Activated naive CD4-positive, alpha-beta T cell treated with anti-CD3 and anti-CD28 coated beads, Interleukin-2, amount 10 ng/mL, durations not matched to agents 7 days and 5 days (primary cell): ENCODE results near the gene MREG.
"Not testable (repeated sequence)": the region's sequence is repeated elsewhere in the genome, so short reads cannot be mapped to it uniquely, and the experiment has no call there.

Source experiments
- CTCF ChIA-PET: fragments of 350-600 bp; sonication (Branson Sonifier 250); formaldehyde crosslinking; loops from one replicate; lab custom pipeline; 2021; ENCODE audit warnings: antibody characterized with exemption; lab: Charles Lee
- DNase-seq: peaks from one replicate; pipeline ENCODE4 v3.0.0-alpha.2; 2020
- H3K27ac Mint-ChIP-seq: one replicate; pipeline ENCODE4 v1.8.0; 2021; ENCODE audit warnings: mild to moderate bottlenecking, moderate library complexity, mixed read lengths
- H3K27me3 Mint-ChIP-seq: one replicate; pipeline ENCODE4 v1.8.0; 2021; ENCODE audit warnings: mild to moderate bottlenecking, mixed read lengths
- H3K36me3 Mint-ChIP-seq: one replicate; pipeline ENCODE4 v1.8.0; 2021; ENCODE audit warnings: mixed read lengths
- H3K4me1 Mint-ChIP-seq: one replicate; pipeline ENCODE4 v1.8.0; 2021; ENCODE audit warnings: mixed read lengths
- H3K4me3 Mint-ChIP-seq: one replicate; pipeline ENCODE4 v1.8.0; 2021; ENCODE audit warnings: mild to moderate bottlenecking, moderate library complexity, mixed read lengths
- H3K9me3 Mint-ChIP-seq: one replicate; pipeline ENCODE4 v1.8.0; 2021; ENCODE audit warnings: mixed read lengths

The MREG gene

DNA sequence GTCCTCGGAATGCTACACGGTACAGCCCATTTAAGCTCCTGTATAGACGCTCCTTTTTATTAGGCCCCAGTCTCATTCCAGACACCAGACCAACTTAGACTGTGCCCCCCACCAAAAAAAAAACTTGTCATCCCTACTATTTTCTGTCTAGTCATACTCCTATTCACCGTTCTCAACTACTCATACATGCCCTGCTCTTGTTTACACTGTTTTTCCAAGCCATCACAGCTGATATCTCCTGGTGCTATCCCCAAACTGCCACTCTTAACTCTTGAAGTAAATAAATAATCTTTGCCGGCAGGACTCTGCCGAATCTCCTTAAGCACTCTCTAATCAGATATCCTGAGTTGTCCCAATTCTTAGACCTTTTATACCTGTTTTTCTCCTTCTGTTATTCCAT is 86.4 kb downstream of the MREG start:
- peaks cover 13% of the 10 kb centered on the region for H3K27me3 Mint-ChIP-seq
- CTCF ChIA-PET, H3K4me3 Mint-ChIP-seq, H3K9me3 Mint-ChIP-seq, H3K4me1 Mint-ChIP-seq, H3K27ac Mint-ChIP-seq, DNase-seq, H3K36me3 Mint-ChIP-seq: not testable (repeated sequence)

- H3K4me1 Mint-ChIP-seq = peaks cover 3% of the 10 kb centered on the region
- H3K4me3 Mint-ChIP-seq = no peak overlapping the region
- no peaks in the 10 kb centered on the region for H3K9me3 Mint-ChIP-seq
- CTCF ChIA-PET = no interaction called here
- H3K36me3 Mint-ChIP-seq = no peaks in the 10 kb centered on the region
- no peak overlapping the region for H3K27ac Mint-ChIP-seq
- no peak for DNase-seq
- peaks cover 10% of the 10 kb centered on the region for H3K27me3 Mint-ChIP-seq
Measured at GRCh38 chr2:215921895-215922294, 91.5 kb downstream of the MREG start.

GRCh38 chr2:215920244-215921100 is 92.9 kb downstream of the MREG start:
- H3K4me3 Mint-ChIP-seq = no peak overlapping the region
- H3K27ac Mint-ChIP-seq = no peak overlapping the region
- peak; percentile 75 for DNase-seq
- H3K27me3 Mint-ChIP-seq = peaks cover 10% of the 10 kb centered on the region
- CTCF ChIA-PET = interaction anchor here (0.6 to 4.0 kb wide), 4 partner anchors 10 to 651 kb away, joined by 3 to 30 read pairs (median 5); no protein-coding TSS in a partner anchor
- no peaks in the 10 kb centered on the region for H3K36me3 Mint-ChIP-seq
- no peaks in the 10 kb centered on the region for H3K9me3 Mint-ChIP-seq
- H3K4me1 Mint-ChIP-seq = peaks cover 4% of the 10 kb centered on the region

GRCh38 chr2:215919624-215920243 is 93.6 kb downstream of the MREG start:
- DNase-seq = no peak
- Mint-ChIP-seq H3K36me3 (no peaks in the 10 kb centered on the region), H3K4me1 (peaks cover 7% of the 10 kb centered on the region), H3K27me3 (peaks cover 14% of the 10 kb centered on the region), H3K4me3 (no peak overlapping the region), H3K27ac (no peak overlapping the region), H3K9me3 (no peaks in the 10 kb centered on the region)
- CTCF ChIA-PET = interaction anchor here (1.2 to 4.0 kb wide), 3 partner anchors 11 to 465 kb away, joined by 3 to 30 read pairs (median 4); no protein-coding TSS in a partner anchor

GRCh38 chr2:215918901-215919599 is 94.3 kb downstream of the MREG start:
- Mint-ChIP-seq H3K27me3 (peaks cover 14% of the 10 kb centered on the region), H3K4me1 (peaks cover 8% of the 10 kb centered on the region), H3K36me3 (no peaks in the 10 kb centered on the region), H3K9me3 (no peaks in the 10 kb centered on the region), H3K27ac (no peak overlapping the region), H3K4me3 (no peak overlapping the region)
- DNase-seq = no peak
- CTCF ChIA-PET = interaction anchor here (1.0 to 4.0 kb wide), 3 partner anchors 12 to 649 kb away, joined by 3 to 30 read pairs (median 4); no protein-coding TSS in a partner anchor

GRCh38 chr2:215917953-215918620 is 95.3 kb downstream of the MREG start:
- CTCF ChIA-PET = interaction anchor here (1.0 to 4.0 kb wide), 3 partner anchors 13 to 648 kb away, joined by 3 to 30 read pairs (median 4); no protein-coding TSS in a partner anchor
- no peak for DNase-seq
- Mint-ChIP-seq H3K27ac (no peak overlapping the region), H3K4me3 (no peak overlapping the region), H3K4me1 (peaks cover 8% of the 10 kb centered on the region), H3K9me3 (no peaks in the 10 kb centered on the region), H3K36me3 (no peaks in the 10 kb centered on the region), H3K27me3 (peaks cover 14% of the 10 kb centered on the region)

DNA sequence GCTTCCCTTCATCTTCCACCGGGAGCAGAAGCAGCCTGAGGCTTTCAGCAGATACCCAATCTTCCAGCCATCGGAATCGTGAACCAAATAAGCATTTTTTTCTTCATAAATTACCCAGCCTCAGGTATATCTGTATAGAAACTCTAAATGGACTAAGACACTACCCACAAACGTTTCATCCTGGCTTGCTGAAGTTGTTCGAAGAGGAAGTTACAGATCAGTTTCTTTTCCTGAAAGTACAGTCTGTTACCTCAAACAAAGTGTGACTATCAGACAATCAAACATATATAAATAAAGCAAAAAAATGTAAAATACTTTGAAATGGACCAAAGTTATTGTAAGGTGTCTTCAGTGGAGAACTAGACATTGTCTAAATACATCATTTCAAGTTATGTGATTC is 97.9 kb downstream of the MREG start:
- no peak overlapping the region for H3K27ac Mint-ChIP-seq

DNA sequence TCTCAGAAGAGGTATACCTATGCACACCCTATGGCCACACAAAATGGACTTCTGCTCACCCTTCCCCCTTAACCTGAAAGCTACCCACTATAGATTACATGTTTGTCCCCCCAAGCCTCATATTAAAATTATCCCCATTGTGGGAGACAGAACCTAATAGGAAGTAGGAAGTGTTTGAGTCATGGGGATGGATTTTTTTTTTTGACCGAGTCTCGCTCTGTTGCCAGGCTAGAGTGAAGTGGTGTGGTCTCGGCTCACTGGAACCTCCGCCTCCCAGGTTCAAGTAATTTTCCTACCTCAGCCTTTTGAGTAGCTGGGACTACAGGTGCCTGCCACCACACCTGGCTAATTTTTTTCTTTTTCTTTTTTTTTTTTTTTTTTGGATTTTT is 98.6 kb downstream of the MREG start:
- no peaks in the 10 kb centered on the region for H3K36me3 Mint-ChIP-seq

More for the DNA sequence above, 97.9 kb downstream of the MREG start:
- CTCF ChIA-PET = interaction anchor here (1.2 kb wide), 1 partner anchor 16 kb away, joined by 5 read pairs; no protein-coding TSS in a partner anchor
- Mint-ChIP-seq H3K27me3 (peaks cover 20% of the 10 kb centered on the region), H3K9me3 (no peaks in the 10 kb centered on the region), H3K36me3 (no peaks in the 10 kb centered on the region), H3K4me1 (peaks cover 8% of the 10 kb centered on the region), H3K4me3 (no peak overlapping the region)
- no peak for DNase-seq

GRCh38 chr2:215914054-215914776 is 99.1 kb downstream of the MREG start:
- Mint-ChIP-seq H3K36me3 (no peaks in the 10 kb centered on the region), H3K4me1 (peaks cover 8% of the 10 kb centered on the region), H3K9me3 (no peaks in the 10 kb centered on the region)

More for the DNA sequence above, 98.6 kb downstream of the MREG start:
- CTCF ChIA-PET = interaction anchor here (1.2 kb wide), 1 partner anchor 16 kb away, joined by 5 read pairs; no protein-coding TSS in a partner anchor
- DNase-seq = no peak
- peaks cover 8% of the 10 kb centered on the region for H3K4me1 Mint-ChIP-seq
- H3K4me3 Mint-ChIP-seq = no peak overlapping the region
- H3K9me3 Mint-ChIP-seq = no peaks in the 10 kb centered on the region
- H3K27me3 Mint-ChIP-seq = peaks cover 20% of the 10 kb centered on the region
- H3K27ac Mint-ChIP-seq = no peak overlapping the region

GRCh38 chr2:215912299-215912842 is 101.0 kb downstream of the MREG start:
- no peaks in the 10 kb centered on the region for H3K36me3 Mint-ChIP-seq
- peaks cover 29% of the 10 kb centered on the region for H3K27me3 Mint-ChIP-seq
- H3K4me3 Mint-ChIP-seq = no peak overlapping the region
- no peaks in the 10 kb centered on the region for H3K9me3 Mint-ChIP-seq
- H3K27ac Mint-ChIP-seq = no peak overlapping the region
- CTCF ChIA-PET = no interaction called here
- peaks cover 5% of the 10 kb centered on the region for H3K4me1 Mint-ChIP-seq
- DNase-seq = no peak

More at GRCh38 chr2:215914054-215914776, 99.1 kb downstream of the MREG start:
- CTCF ChIA-PET = interaction anchor here (1.2 kb wide), 1 partner anchor 17 kb away, joined by 5 read pairs; no protein-coding TSS in a partner anchor
- no peak for DNase-seq
- Mint-ChIP-seq H3K4me3 (no peak overlapping the region), H3K27ac (no peak overlapping the region), H3K27me3 (peaks cover 26% of the 10 kb centered on the region)

DNA sequence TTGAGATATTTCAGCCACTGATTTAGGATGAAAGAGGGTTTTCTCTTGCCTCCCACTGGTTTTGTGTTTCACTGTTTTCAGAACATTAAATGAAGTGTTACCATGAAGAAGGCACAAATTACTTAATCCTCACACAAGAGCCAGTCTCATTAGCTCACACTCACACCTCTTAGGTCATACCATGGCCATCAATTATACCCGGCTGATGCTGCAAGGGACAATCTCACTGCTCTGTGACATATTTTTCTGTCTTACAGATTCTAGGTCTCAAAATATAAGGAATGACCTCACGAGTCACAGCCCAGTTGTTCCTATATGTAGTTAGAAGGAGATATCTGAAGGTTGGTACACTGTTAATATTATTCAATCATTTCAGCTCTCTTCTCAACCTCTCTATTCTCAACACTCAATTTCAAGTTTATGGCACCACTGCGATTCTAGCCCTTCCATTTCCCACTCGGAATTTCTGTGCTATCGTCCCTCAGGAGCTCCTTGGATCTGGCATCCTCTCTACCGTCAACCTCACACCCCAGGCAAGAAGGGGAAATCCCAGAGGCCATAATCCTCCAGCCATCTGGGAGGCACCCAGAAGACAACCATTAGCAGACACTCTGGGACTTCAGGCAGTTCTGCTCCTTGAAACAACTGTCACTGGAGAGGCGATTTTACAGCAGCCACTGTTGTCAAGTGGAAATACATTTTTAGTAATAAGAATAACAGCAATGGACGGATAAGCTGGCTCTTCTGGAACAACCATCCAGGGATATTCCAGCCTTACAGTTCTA is 101.9 kb downstream of the MREG start:
- no peak for DNase-seq
- Mint-ChIP-seq H3K4me1 (peaks cover 5% of the 10 kb centered on the region), H3K27me3 (peaks cover 29% of the 10 kb centered on the region), H3K4me3 (no peak overlapping the region), H3K9me3 (no peaks in the 10 kb centered on the region), H3K36me3 (no peaks in the 10 kb centered on the region), H3K27ac (no peak overlapping the region)
- CTCF ChIA-PET = interaction anchor here (1.0 kb wide), 1 partner anchor 18 kb away, joined by 3 read pairs; no protein-coding TSS in a partner anchor

DNA sequence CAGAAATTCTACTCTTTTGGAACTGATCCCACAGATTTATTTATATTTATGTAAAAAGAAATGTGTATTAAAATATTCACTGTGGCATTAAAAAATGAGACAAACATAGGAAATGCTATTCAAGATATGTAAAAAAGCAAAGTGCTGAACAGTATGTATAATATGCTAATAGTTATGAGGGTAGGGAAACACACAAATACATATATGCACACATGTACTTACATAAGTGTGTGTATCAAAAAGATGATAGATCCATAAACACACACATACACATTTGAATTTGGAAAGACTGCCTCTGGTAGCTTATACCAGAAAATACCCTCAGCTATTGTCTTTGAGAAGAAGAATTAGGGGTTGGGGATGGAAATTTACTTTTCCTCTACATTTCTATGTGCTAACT is 103.2 kb downstream of the MREG start:
- Mint-ChIP-seq H3K27ac (no peak overlapping the region), H3K4me1 (peaks cover 2% of the 10 kb centered on the region), H3K36me3 (no peaks in the 10 kb centered on the region), H3K27me3 (peaks cover 26% of the 10 kb centered on the region), H3K9me3 (no peaks in the 10 kb centered on the region), H3K4me3 (no peak overlapping the region)
- no peak for DNase-seq
- CTCF ChIA-PET = no interaction called here
